Mesothelial cell of epicardium (in vitro differentiated cells): Measurements from ENCODE around the gene IL1F10. TPM values are rescaled to one million over a fixed set of nuclear protein-coding genes. Genes with fewer than 3 reads are reported as not detected.

Experiments
- DNase-seq, 2 experiments: peaks; one replicate each; pipeline ENCODE4 v3.0.0; 2021; ENCODE audit warnings: low spot score in 2 of 2; ENCODE audit not compliant: unreplicated experiment in 2 of 2
- H3K27ac Mint-ChIP-seq: 2 replicates; pipeline ENCODE4 v1.8.0; 2021; ENCODE audit warnings: mixed read lengths
- H3K27me3 Mint-ChIP-seq: 2 replicates; pipeline ENCODE4 v1.8.0; 2021; ENCODE audit warnings: low read depth, mixed read lengths
- H3K36me3 Mint-ChIP-seq: 2 replicates; pipeline ENCODE4 v1.8.0; 2021; ENCODE audit warnings: mixed read lengths
- H3K4me1 Mint-ChIP-seq: 2 replicates; pipeline ENCODE4 v1.8.0; 2021; ENCODE audit warnings: mixed read lengths
- H3K4me3 Mint-ChIP-seq: 2 replicates; pipeline ENCODE4 v1.8.0; 2021; ENCODE audit warnings: mild to moderate bottlenecking, moderate library complexity, mixed read lengths
- H3K9me3 Mint-ChIP-seq: 2 replicates; pipeline ENCODE4 v1.8.0; 2021; ENCODE audit warnings: mixed read lengths
- CTCF ChIP-seq: fragments of 200-600 bp; sonication (generic); IDR thresholded peaks from one replicate; pipeline ENCODE4 v1.5.0; 2021; ENCODE audit warnings: antibody characterized with exemption; ENCODE audit not compliant: unreplicated experiment
- total RNA-seq: library from RNA; stranded (reverse); gene quantifications from 3 replicates; pipeline ENCODE4 v1.2.1, GENCODE V29; 2021

The IL1F10 gene
- not detected in 3 replicates for total RNA-seq

- no peak for DNase-seq
- Mint-ChIP-seq H3K4me3 (no peak within 1 kb of the TSS), H3K4me1 (peaks cover 12% of the 10 kb centered on the region), H3K27ac (no peak within 1 kb of the TSS), H3K36me3 (no peaks in the 10 kb centered on the region), H3K27me3 (peaks cover 15% of the 10 kb centered on the region), H3K9me3 (peaks cover 24% of the 10 kb centered on the region)
- TF ChIP-seq CTCF = no peak
These were observed at the start of gene IL1F10 for GRCh38 chr2:113067681-113068080. Gene IL1F10, plus strand, starts transcription at chr2:113067970. Its CDS starts 4,769 bp downstream, at chr2:113072739.

- H3K27ac Mint-ChIP-seq = no peak overlapping the region
- H3K4me1 Mint-ChIP-seq = no peaks in the 10 kb centered on the region
- H3K9me3 Mint-ChIP-seq = peaks cover 20% of the 10 kb centered on the region
- TF ChIP-seq CTCF = no peak
- no peak overlapping the region for H3K4me3 Mint-ChIP-seq
- peaks cover 51% of the 10 kb centered on the region for H3K27me3 Mint-ChIP-seq
- DNase-seq = no peak
- H3K36me3 Mint-ChIP-seq = no peaks in the 10 kb centered on the region
These were observed 49.3 kb upstream of the IL1F10 start for GRCh38 chr2:113018509-113018908.

- TF ChIP-seq CTCF = no peak
- Mint-ChIP-seq H3K36me3 (no peaks in the 10 kb centered on the region), H3K27ac (no peak overlapping the region), H3K4me1 (no peaks in the 10 kb centered on the region), H3K4me3 (no peak overlapping the region), H3K27me3 (peaks cover 70% of the 10 kb centered on the region), H3K9me3 (peaks cover 20% of the 10 kb centered on the region)
- no peak for DNase-seq
These were observed 46.5 kb upstream of the IL1F10 start for GRCh38 chr2:113021312-113021711.

GRCh38 chr2:113024764-113025163, 43.0 kb upstream of the IL1F10 start:
- DNase-seq = no peak
- Mint-ChIP-seq H3K27ac (no peak overlapping the region), H3K27me3 (peaks cover 76% of the 10 kb centered on the region), H3K4me1 (no peaks in the 10 kb centered on the region), H3K4me3 (no peak overlapping the region), H3K36me3 (no peaks in the 10 kb centered on the region), H3K9me3 (peaks cover 2% of the 10 kb centered on the region)
- TF ChIP-seq CTCF = no peak

GRCh38 chr2:113025737-113026136, 42.0 kb upstream of the IL1F10 start:
- H3K27me3 Mint-ChIP-seq = peaks cover 82% of the 10 kb centered on the region
- H3K36me3 Mint-ChIP-seq = no peaks in the 10 kb centered on the region
- no peak overlapping the region for H3K4me3 Mint-ChIP-seq
- no peaks in the 10 kb centered on the region for H3K9me3 Mint-ChIP-seq
- DNase-seq = no peak
- no peak for TF ChIP-seq CTCF
- no peak overlapping the region for H3K27ac Mint-ChIP-seq
- H3K4me1 Mint-ChIP-seq = no peaks in the 10 kb centered on the region

GRCh38 chr2:113027691-113028090, 40.1 kb upstream of the IL1F10 start:
- Mint-ChIP-seq H3K4me1 (no peaks in the 10 kb centered on the region), H3K27me3 (peaks cover 90% of the 10 kb centered on the region), H3K36me3 (no peaks in the 10 kb centered on the region), H3K9me3 (no peaks in the 10 kb centered on the region), H3K4me3 (no peak overlapping the region), H3K27ac (no peak overlapping the region)
- DNase-seq = no peak
- no peak for TF ChIP-seq CTCF
